HCT116 (cell line): Measurements from ENCODE around the gene REST. TPM values are rescaled to one million over a fixed set of nuclear protein-coding genes. Genes with fewer than 3 reads are reported as not detected.

Source experiments
- ATAC-seq: fragments of 200-7000 bp; cut with Tn5 transposase; 2 replicates; pipeline ENCODE4 v1.9.1; 2020; ENCODE audit warnings: mild to moderate bottlenecking, moderate library complexity
- BruUV-seq: library from RNA; stranded (reverse); fragments of 400-500 nt; replicated peaks from 2 replicates; lab custom pipeline; 2021; lab: Mats Ljungman, UMichigan
- CTCF ChIA-PET: fragments of 300-600 bp; sonication (Branson Sonifier 250); formaldehyde crosslinking; loops from one replicate; lab custom pipeline; 2021; ENCODE audit warnings: antibody characterized with exemption; lab: Charles Lee
- POLR2A ChIA-PET: fragments of 300-600, 350-600 bp; sonication (Branson Sonifier 250); formaldehyde crosslinking; loops from one replicate; lab custom pipeline; 2021; ENCODE audit warnings: antibody characterized with exemption; lab: Charles Lee
- RAD21 ChIA-PET, 2 experiments: fragments of 300-600 bp; sonication (Branson Sonifier 250); formaldehyde crosslinking; loops; one replicate each; lab custom pipeline; 2023; ENCODE audit warnings: low total read pairs in 2 of 2; ENCODE audit not compliant: uncharacterized antibody in 2 of 2, unreplicated experiment in 2 of 2, low non-redundant PET in 1 of 2; lab: Charles Lee
- DNase-seq: peaks from one replicate; pipeline ENCODE4 v3.0.0-alpha.2; 2010; ENCODE audit warnings: low read depth, low spot score
- H2AFZ ChIP-seq: fragments of 200-600 bp; shearing (Covaris generic), sonication (generic); 2 replicates; pipeline ENCODE4 v1.6.1; 2017; ENCODE audit warnings: low read depth, mixed run types, mixed read lengths, antibody characterized with exemption, low read length; ENCODE audit not compliant: poor library complexity, severe bottlenecking
- H3K27ac ChIP-seq: 2 replicates; pipeline ENCODE4 v1.5.1; 2012; ENCODE audit warnings: low read depth, low read length
- H3K27me3 ChIP-seq: fragments of 200-600 bp; sonication (generic); 2 replicates; pipeline ENCODE4 v1.6.1; 2016; ENCODE audit warnings: mixed run types, low read length, mixed read lengths; ENCODE audit not compliant: insufficient read depth
- H3K36me3 ChIP-seq, 2 experiments: fragments of 200-500 bp in 1 of 2; fragments of 200-600 bp in 1 of 2; sonication (Bioruptor generic) in 1 of 2; sonication (generic) in 1 of 2; 2 replicates each; pipeline versions ENCODE4 v1.5.1 to v1.6.1; 2014 to 2016; ENCODE audit warnings: low read length in 2 of 2, inconsistent platforms in 1 of 2, mixed read lengths in 1 of 2, mixed run types in 1 of 2; ENCODE audit not compliant: insufficient read depth in 2 of 2, control insufficient read depth in 1 of 2
- H3K4me1 ChIP-seq, 2 experiments: fragments of 200-600 bp in 1 of 2; sonication (generic) in 1 of 2; 2 replicates each; pipeline versions ENCODE4 v1.5.1 to v1.6.1; 2012 to 2017; ENCODE audit warnings: low read length in 2 of 2, inconsistent platforms in 1 of 2, mild to moderate bottlenecking in 1 of 2, mixed read lengths in 1 of 2, mixed run types in 1 of 2, moderate library complexity in 1 of 2; ENCODE audit not compliant: insufficient read depth in 2 of 2, control insufficient read depth in 1 of 2
- H3K4me2 ChIP-seq: fragments of 200-600 bp; sonication (generic); 2 replicates; pipeline ENCODE4 v1.6.1; 2017; ENCODE audit warnings: mixed run types, low read length, mixed read lengths
- H3K4me3 ChIP-seq, 2 experiments: fragments of 200-600 bp in 1 of 2; sonication (generic) in 1 of 2; replicated peaks in 1 of 2; 2 replicates each; pipeline ENCODE4 v1.5.1; 2011 to 2016; ENCODE audit warnings: low read length in 2 of 2, control low read depth in 1 of 2, low read depth in 1 of 2, mild to moderate bottlenecking in 1 of 2, mixed read lengths in 1 of 2, mixed run types in 1 of 2
- H3K79me2 ChIP-seq: fragments of 200-600 bp; sonication (generic); 2 replicates; pipeline ENCODE4 v1.6.1; 2017; ENCODE audit warnings: mild to moderate bottlenecking, mixed run types, low read length, moderate library complexity, mixed read lengths; ENCODE audit not compliant: insufficient read depth
- H3K9ac ChIP-seq: fragments of 200-600 bp; sonication (generic); 2 replicates; pipeline ENCODE4 v1.6.1; 2016; ENCODE audit warnings: low read length, mixed read lengths
- H3K9me2 ChIP-seq: fragments of 200-600 bp; sonication (generic), shearing (Covaris generic); 2 replicates; pipeline ENCODE4 v1.6.1; 2017; ENCODE audit warnings: mixed run types, mild to moderate bottlenecking, moderate library complexity; ENCODE audit not compliant: insufficient read depth
- H3K9me3 ChIP-seq, 2 experiments: fragments of 200-500 bp in 1 of 2; fragments of 200-600 bp in 1 of 2; sonication (Bioruptor generic) in 1 of 2; sonication (generic) in 1 of 2; 2 replicates each; pipeline ENCODE4 v1.6.1; 2014 to 2017; ENCODE audit warnings: low read length in 2 of 2, mixed read lengths in 2 of 2, inconsistent platforms in 1 of 2, low read depth in 1 of 2, mild to moderate bottlenecking in 1 of 2, mixed run types in 1 of 2, moderate library complexity in 1 of 2; ENCODE audit not compliant: control insufficient read depth in 1 of 2, insufficient read depth in 1 of 2
- H4K20me1 ChIP-seq: fragments of 200-600 bp; sonication (generic), shearing (Covaris generic); 2 replicates; pipeline ENCODE4 v1.6.1; 2017; ENCODE audit warnings: mixed run types, mild to moderate bottlenecking, moderate library complexity; ENCODE audit not compliant: insufficient read depth
- EGR1 ChIP-seq: IDR thresholded peaks from 2 replicates; pipeline ENCODE4 v1.6.1; 2012; ENCODE audit warnings: low read depth
- ELF1 ChIP-seq: IDR thresholded peaks from 2 replicates; pipeline ENCODE4 v1.6.1; 2012; ENCODE audit warnings: low read depth, borderline replicate concordance
- POLR2A ChIP-seq: IDR thresholded peaks from 2 replicates; pipeline ENCODE4 v1.7.0; 2011; ENCODE audit warnings: borderline replicate concordance; ENCODE audit not compliant: insufficient read depth, insufficient read length; ENCODE audit errors: extremely low read depth
- RAD21 ChIP-seq: IDR thresholded peaks from 2 replicates; pipeline ENCODE4 v1.6.1; 2012; ENCODE audit warnings: low read depth, mild to moderate bottlenecking
- SIN3A ChIP-seq: IDR thresholded peaks from 2 replicates; pipeline ENCODE4 v1.6.1; 2012; ENCODE audit warnings: low read depth
- ZBTB33 ChIP-seq: IDR thresholded peaks from 2 replicates; pipeline ENCODE4 v1.6.1; 2011; ENCODE audit warnings: mild to moderate bottlenecking, low read length, moderate library complexity; ENCODE audit not compliant: insufficient replicate concordance; ENCODE audit errors: extremely low read depth
- ZFX ChIP-seq: fragments of 450-650 bp; IDR thresholded peaks from 2 replicates; pipeline ENCODE4 v1.6.1; 2017
- intact Hi-C: fragments of 100-400 bp; cut with micrococcal nuclease; formaldehyde crosslinking; loops from 2 replicates; pipeline ENCODE4 v1.10.0; 2022
- total RNA-seq: library from RNA; stranded (reverse); gene quantifications from one replicate; pipeline ENCODE4 v1.2.1, GENCODE V29; 2021; ENCODE audit not compliant: unreplicated experiment
- TF ChIP-seq, protein P1 (sequence below), 3 experiments: fragments of 200-600 bp in 1 of 3; sonication (generic) in 1 of 3; IDR thresholded peaks in 2 of 3; conservative IDR thresholded peaks in 1 of 3; 2 replicates each; pipeline ENCODE4 v1.5.1; 2012 to 2017; ENCODE audit warnings: low read depth in 2 of 3, low read length in 2 of 3, antibody characterized with exemption in 1 of 3, borderline replicate concordance in 1 of 3, control low read depth in 1 of 3, mild to moderate bottlenecking in 1 of 3, mixed read lengths in 1 of 3, mixed run types in 1 of 3, moderate library complexity in 1 of 3; ENCODE audit not compliant: insufficient read depth in 1 of 3

The REST gene
- total RNA-seq, 1 experiment from 2014 or later = 42.6 TPM

DNA sequence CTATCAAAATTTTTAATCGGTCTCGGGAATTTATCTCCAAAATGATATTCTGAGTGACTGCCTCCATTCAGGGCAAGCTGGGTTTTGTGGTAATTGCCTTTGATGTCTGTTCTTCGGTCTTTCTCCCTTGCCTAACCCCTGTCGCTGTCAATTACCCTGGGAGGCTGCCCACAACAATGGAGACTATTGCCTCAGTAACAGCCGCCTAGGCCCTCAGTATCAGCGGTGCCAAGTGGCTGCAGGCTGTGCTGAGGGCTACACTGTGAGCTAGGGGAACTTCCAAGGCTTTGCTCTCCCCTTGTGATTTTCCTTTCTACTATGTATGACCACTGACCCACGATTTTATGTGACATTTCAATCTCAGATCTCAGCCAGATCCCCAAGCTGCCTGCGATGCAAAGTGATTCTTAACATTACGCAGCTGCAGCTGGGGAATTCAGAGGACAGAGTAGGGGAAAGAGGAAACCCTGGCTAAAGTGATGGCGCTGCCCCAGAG lies 36.3 kb upstream of the REST start:
- BruUV-seq = no TSS peak
- H3K4me2 ChIP-seq = no peak overlapping the region
- no peaks in the 10 kb centered on the region for H3K36me3 ChIP-seq
- RAD21 ChIA-PET = no interaction called here
- H3K9ac ChIP-seq = no peak overlapping the region
- no peaks in the 10 kb centered on the region for H3K27me3 ChIP-seq
- POLR2A ChIA-PET = no interaction called here
- intact Hi-C loops = no loop called here
- no peaks in the 10 kb centered on the region for H4K20me1 ChIP-seq
- TF ChIP-seq RAD21 (no peak), ELF1 (no peak), ZBTB33 (no peak), EGR1 (no peak), POLR2A (no peak), SIN3A (no peak), ZFX (no peak)
- TF ChIP-seq, protein P1, sequence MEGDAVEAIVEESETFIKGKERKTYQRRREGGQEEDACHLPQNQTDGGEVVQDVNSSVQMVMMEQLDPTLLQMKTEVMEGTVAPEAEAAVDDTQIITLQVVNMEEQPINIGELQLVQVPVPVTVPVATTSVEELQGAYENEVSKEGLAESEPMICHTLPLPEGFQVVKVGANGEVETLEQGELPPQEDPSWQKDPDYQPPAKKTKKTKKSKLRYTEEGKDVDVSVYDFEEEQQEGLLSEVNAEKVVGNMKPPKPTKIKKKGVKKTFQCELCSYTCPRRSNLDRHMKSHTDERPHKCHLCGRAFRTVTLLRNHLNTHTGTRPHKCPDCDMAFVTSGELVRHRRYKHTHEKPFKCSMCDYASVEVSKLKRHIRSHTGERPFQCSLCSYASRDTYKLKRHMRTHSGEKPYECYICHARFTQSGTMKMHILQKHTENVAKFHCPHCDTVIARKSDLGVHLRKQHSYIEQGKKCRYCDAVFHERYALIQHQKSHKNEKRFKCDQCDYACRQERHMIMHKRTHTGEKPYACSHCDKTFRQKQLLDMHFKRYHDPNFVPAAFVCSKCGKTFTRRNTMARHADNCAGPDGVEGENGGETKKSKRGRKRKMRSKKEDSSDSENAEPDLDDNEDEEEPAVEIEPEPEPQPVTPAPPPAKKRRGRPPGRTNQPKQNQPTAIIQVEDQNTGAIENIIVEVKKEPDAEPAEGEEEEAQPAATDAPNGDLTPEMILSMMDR (IDR thresholded peaks at IDR 0.05 in 2 of 3, conservative IDR thresholded peaks at IDR 0.05 in 1 of 3; ENCODE audit: borderline replicate concordance in 1 of 3, insufficient read depth in 1 of 3, low read depth in 2 of 3, low read length in 2 of 3) = no peak
- ATAC-seq (no peak), DNase-seq (no peak)
- H3K4me3 ChIP-seq = no peak overlapping the region
- H3K27ac ChIP-seq = no peak overlapping the region
- no peaks in the 10 kb centered on the region for H3K9me2 ChIP-seq
- CTCF ChIA-PET = no interaction called here
- H2AFZ ChIP-seq = no peak overlapping the region
- no peaks in the 10 kb centered on the region; a peak in 1 of 4 replicates for H3K4me1 ChIP-seq
- H3K79me2 ChIP-seq = no peaks in the 10 kb centered on the region
- H3K9me3 ChIP-seq = no peaks in the 10 kb centered on the region
